Measurements from ENCODE around the gene NTM. TPM values are rescaled to one million over a fixed set of nuclear protein-coding genes. Genes with fewer than 3 reads are reported as not detected.

Gene NTM
- total RNA-seq, 1 experiment from 2014 or later, result 8.6 TPM

GRCh38 chr11:131446590-131447275 lies 76.3 kb downstream of the NTM start:
- Histone ChIP-seq H3K36me3 (ENCODE audit: insufficient read depth, low read length, poor library complexity, severe bottlenecking) (no peaks in the 10 kb centered on the region), H3K9me3 (ENCODE audit: low read depth, low read length, poor library complexity, severe bottlenecking) (peaks cover 6% of the 10 kb centered on the region), H3K27me3 (replicated peaks; ENCODE audit: insufficient read depth, low read depth, low read length, poor library complexity) (peaks cover 22% of the 10 kb centered on the region), H3K4me3 (ENCODE audit: low read depth, low read length, poor library complexity, severe bottlenecking) (no peak overlapping the region), H3K4me1 (ENCODE audit: insufficient read depth, low read length, poor library complexity, severe bottlenecking) (no peaks in the 10 kb centered on the region), H3K27ac (ENCODE audit: low read depth, low read length, poor library complexity, severe bottlenecking) (no peak overlapping the region)
- DNase-seq (ENCODE audit: low spot score), result no peak
- intact Hi-C loops (cut with micrococcal nuclease; ENCODE audit: unreplicated experiment), result no loop called here
- no TSS peak for BruUV-seq (replicated peaks)
- ChIA-PET POLR2A (ENCODE audit: low non-redundant PET) (no interaction called here), CTCF (no interaction called here)
- TF ChIP-seq EZH2 (IDR thresholded peaks at IDR 0.05; ENCODE audit: borderline replicate concordance, low read depth, low read length, poor library complexity, severe bottlenecking), result no peak
- TF ChIP-seq, protein P1, sequence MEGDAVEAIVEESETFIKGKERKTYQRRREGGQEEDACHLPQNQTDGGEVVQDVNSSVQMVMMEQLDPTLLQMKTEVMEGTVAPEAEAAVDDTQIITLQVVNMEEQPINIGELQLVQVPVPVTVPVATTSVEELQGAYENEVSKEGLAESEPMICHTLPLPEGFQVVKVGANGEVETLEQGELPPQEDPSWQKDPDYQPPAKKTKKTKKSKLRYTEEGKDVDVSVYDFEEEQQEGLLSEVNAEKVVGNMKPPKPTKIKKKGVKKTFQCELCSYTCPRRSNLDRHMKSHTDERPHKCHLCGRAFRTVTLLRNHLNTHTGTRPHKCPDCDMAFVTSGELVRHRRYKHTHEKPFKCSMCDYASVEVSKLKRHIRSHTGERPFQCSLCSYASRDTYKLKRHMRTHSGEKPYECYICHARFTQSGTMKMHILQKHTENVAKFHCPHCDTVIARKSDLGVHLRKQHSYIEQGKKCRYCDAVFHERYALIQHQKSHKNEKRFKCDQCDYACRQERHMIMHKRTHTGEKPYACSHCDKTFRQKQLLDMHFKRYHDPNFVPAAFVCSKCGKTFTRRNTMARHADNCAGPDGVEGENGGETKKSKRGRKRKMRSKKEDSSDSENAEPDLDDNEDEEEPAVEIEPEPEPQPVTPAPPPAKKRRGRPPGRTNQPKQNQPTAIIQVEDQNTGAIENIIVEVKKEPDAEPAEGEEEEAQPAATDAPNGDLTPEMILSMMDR (conservative IDR thresholded peaks at IDR 0.05; ENCODE audit: low read depth, low read length), result no peak

- no peak for DNase-seq (ENCODE audit: low spot score)
- no TSS peak for BruUV-seq (replicated peaks)
- H3K27me3 ChIP-seq (replicated peaks; ENCODE audit: insufficient read depth, low read depth, low read length, poor library complexity), result peaks cover 18% of the 10 kb centered on the region
- ChIA-PET POLR2A (ENCODE audit: low non-redundant PET) (no interaction called here), CTCF (no interaction called here)
- H3K27ac ChIP-seq (ENCODE audit: low read depth, low read length, poor library complexity, severe bottlenecking), result no peak overlapping the region
- intact Hi-C loops (cut with micrococcal nuclease; ENCODE audit: unreplicated experiment), result no loop called here
- no peak overlapping the region for H3K4me3 ChIP-seq (ENCODE audit: low read depth, low read length, poor library complexity, severe bottlenecking)
- no peaks in the 10 kb centered on the region for H3K36me3 ChIP-seq (ENCODE audit: insufficient read depth, low read length, poor library complexity, severe bottlenecking)
- H3K9me3 ChIP-seq (ENCODE audit: low read depth, low read length, poor library complexity, severe bottlenecking), result peaks cover 6% of the 10 kb centered on the region
- no peak for TF ChIP-seq EZH2 (IDR thresholded peaks at IDR 0.05; ENCODE audit: borderline replicate concordance, low read depth, low read length, poor library complexity, severe bottlenecking)
- TF ChIP-seq, protein P1 (conservative IDR thresholded peaks at IDR 0.05; ENCODE audit: low read depth, low read length), result 0 out of 2 replicates have a peak, but pooled peaks have one; percentile 25
- no peaks in the 10 kb centered on the region for H3K4me1 ChIP-seq (ENCODE audit: insufficient read depth, low read length, poor library complexity, severe bottlenecking)
Measured at GRCh38 chr11:131447277-131447815, 76.9 kb downstream of the NTM start.

DNA sequence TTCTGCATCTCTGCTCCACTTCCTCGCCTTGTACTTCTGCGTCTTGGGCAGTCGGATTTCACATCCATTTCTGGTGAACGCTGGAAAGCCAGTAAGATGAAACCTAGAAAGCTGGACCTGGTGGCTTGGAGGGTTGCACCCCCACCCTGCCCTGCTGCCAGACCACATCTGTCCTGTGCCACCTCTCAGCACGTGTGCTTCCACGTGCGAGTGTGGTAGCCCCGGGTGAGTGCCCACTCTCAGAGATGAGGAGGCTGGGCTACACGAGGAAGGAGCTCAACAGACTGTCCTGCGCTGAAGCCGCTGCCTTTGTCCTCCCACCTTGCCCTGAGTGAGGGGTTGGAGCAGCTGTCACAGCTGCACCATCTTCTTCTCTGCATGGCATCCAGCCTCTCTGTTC lies 77.5 kb downstream of the NTM start:
- intact Hi-C loops (cut with micrococcal nuclease; ENCODE audit: unreplicated experiment), result no loop called here
- Histone ChIP-seq H3K27me3 (replicated peaks; ENCODE audit: insufficient read depth, low read depth, low read length, poor library complexity) (peaks cover 20% of the 10 kb centered on the region), H3K4me3 (ENCODE audit: low read depth, low read length, poor library complexity, severe bottlenecking) (no peak overlapping the region), H3K9me3 (ENCODE audit: low read depth, low read length, poor library complexity, severe bottlenecking) (peaks cover 6% of the 10 kb centered on the region), H3K4me1 (ENCODE audit: insufficient read depth, low read length, poor library complexity, severe bottlenecking) (no peaks in the 10 kb centered on the region), H3K27ac (ENCODE audit: low read depth, low read length, poor library complexity, severe bottlenecking) (no peak overlapping the region), H3K36me3 (ENCODE audit: insufficient read depth, low read length, poor library complexity, severe bottlenecking) (no peaks in the 10 kb centered on the region)
- BruUV-seq (replicated peaks), result no TSS peak
- POLR2A ChIA-PET (ENCODE audit: low non-redundant PET), result no interaction called here
- TF ChIP-seq EZH2 (IDR thresholded peaks at IDR 0.05; ENCODE audit: borderline replicate concordance, low read depth, low read length, poor library complexity, severe bottlenecking), result no peak
- TF ChIP-seq, protein P1 (conservative IDR thresholded peaks at IDR 0.05; ENCODE audit: low read depth, low read length), result no peak
- DNase-seq (ENCODE audit: low spot score), result no peak
- CTCF ChIA-PET, result no interaction called here
